Measurements from ENCODE around the gene CAMK2N1.

DNA sequence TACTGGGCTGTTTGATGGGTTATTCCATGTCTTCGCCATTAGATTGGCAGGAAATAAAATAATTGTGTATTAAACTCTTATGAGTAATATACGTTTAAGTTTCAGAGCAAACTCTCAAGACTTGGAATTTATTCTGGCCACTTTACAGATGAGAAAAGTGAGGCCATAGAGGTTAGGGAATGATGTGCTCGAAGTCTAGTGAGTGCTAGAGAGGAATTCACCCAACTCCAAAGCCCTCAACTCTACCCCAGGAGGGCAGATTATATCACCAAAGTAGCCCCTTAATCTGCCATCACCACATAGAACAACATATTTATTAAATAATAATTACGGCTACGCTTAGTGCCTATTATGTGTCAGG is 22.4 kb upstream of the CAMK2N1 start:
- TF ChIP-seq CTCF (IDR thresholded peaks at IDR 0.05) (no peak), POLR2AphosphoS5 (IDR thresholded peaks at IDR 0.05) (no peak), POLR2A (IDR thresholded peaks at IDR 0.05) (no peak)
